Liver (tissue), 9 donors: ENCODE data around the gene CIC. TPM values are rescaled to one million over a fixed set of nuclear protein-coding genes. Genes with fewer than 3 reads are reported as not detected.

ENCODE experiments used
- DNase-seq: peaks from one replicate; pipeline ENCODE4 v3.0.0-alpha.2; 2017; ENCODE audit warnings: low spot score
- H3K27ac ChIP-seq, 2 donors: one replicate each; pipeline ENCODE4 v1.7.0; 2013; ENCODE audit warnings: inconsistent platforms in 2 of 2, low read length in 2 of 2, control low read depth in 1 of 2, low read depth in 1 of 2, mild to moderate bottlenecking in 1 of 2
- H3K27me3 ChIP-seq, 4 donors: one replicate each; pipeline versions ENCODE4 v1.6.1 to v1.7.0; 2013; ENCODE audit warnings: low read length in 3 of 4, inconsistent platforms in 1 of 4, mild to moderate bottlenecking in 1 of 4, moderate library complexity in 1 of 4; ENCODE audit not compliant: control insufficient read depth in 4 of 4, insufficient read depth in 4 of 4
- H3K36me3 ChIP-seq, 4 donors: one replicate each; pipeline versions ENCODE4 v1.6.1 to v1.7.0; 2013; ENCODE audit warnings: low read length in 3 of 4, mild to moderate bottlenecking in 3 of 4, low read depth in 1 of 4, moderate library complexity in 1 of 4; ENCODE audit not compliant: control insufficient read depth in 4 of 4, insufficient read depth in 3 of 4
- H3K4me1 ChIP-seq, 4 donors: one replicate each; pipeline versions ENCODE4 v1.6.1 to v1.7.0; 2013; ENCODE audit warnings: low read length in 3 of 4, mild to moderate bottlenecking in 3 of 4, moderate library complexity in 1 of 4; ENCODE audit not compliant: control insufficient read depth in 4 of 4, insufficient read depth in 4 of 4
- H3K4me3 ChIP-seq, 3 donors: one replicate each; pipeline versions ENCODE4 v1.6.1 to v1.7.0; 2013; ENCODE audit warnings: low read length in 3 of 3, control low read depth in 1 of 3, low read depth in 1 of 3, mild to moderate bottlenecking in 1 of 3
- H3K9ac ChIP-seq, 2 donors: one replicate each; pipeline ENCODE4 v1.7.0; 2013; ENCODE audit warnings: low read length in 2 of 2, mild to moderate bottlenecking in 2 of 2, moderate library complexity in 2 of 2, control low read depth in 1 of 2, low read depth in 1 of 2
- H3K9me3 ChIP-seq, 4 donors: one replicate each; pipeline versions ENCODE4 v1.6.1 to v1.7.0; 2013; ENCODE audit warnings: low read length in 3 of 4; ENCODE audit not compliant: control insufficient read depth in 4 of 4
- EGR1 ChIP-seq, 2 donors: IDR thresholded peaks; 2 replicates each; pipeline ENCODE4 v1.6.1; 2016 to 2018; ENCODE audit warnings: antibody characterized with exemption in 2 of 2, low read depth in 2 of 2
- FOXA1 ChIP-seq: IDR thresholded peaks from 2 replicates; pipeline ENCODE4 v1.6.1; 2016; ENCODE audit warnings: antibody characterized with exemption
- FOXA2 ChIP-seq: IDR thresholded peaks from 2 replicates; pipeline ENCODE4 v1.6.1; 2016; ENCODE audit warnings: antibody characterized with exemption
- GABPA ChIP-seq, 2 donors: IDR thresholded peaks in 1 of 2; conservative IDR thresholded peaks in 1 of 2; 2 replicates each; pipeline ENCODE4 v1.6.1; 2016; ENCODE audit warnings: antibody characterized with exemption in 2 of 2, mild to moderate bottlenecking in 1 of 2, moderate library complexity in 1 of 2
- HNF4A ChIP-seq, 2 donors: conservative IDR thresholded peaks; 2 replicates each; pipeline ENCODE4 v1.6.1; 2016; ENCODE audit warnings: antibody characterized with exemption in 2 of 2, mild to moderate bottlenecking in 2 of 2
- HNF4G ChIP-seq: IDR thresholded peaks from 2 replicates; pipeline ENCODE4 v1.6.1; 2016; ENCODE audit warnings: antibody characterized with exemption
- NR2F2 ChIP-seq: IDR thresholded peaks from 2 replicates; pipeline ENCODE4 v1.6.1; 2016; ENCODE audit warnings: antibody characterized with exemption
- RAD21 ChIP-seq, 2 donors: IDR thresholded peaks; 2 replicates each; pipeline ENCODE4 v1.6.1; 2016; ENCODE audit warnings: antibody characterized with exemption in 2 of 2, mild to moderate bottlenecking in 2 of 2
- REST ChIP-seq: IDR thresholded peaks from 2 replicates; pipeline ENCODE4 v1.6.1; 2016; ENCODE audit warnings: antibody characterized with exemption, mild to moderate bottlenecking
- RXRA ChIP-seq, 2 donors: IDR thresholded peaks; 2 replicates each; pipeline ENCODE4 v1.6.1; 2017 to 2018; ENCODE audit warnings: antibody characterized with exemption in 2 of 2, mild to moderate bottlenecking in 1 of 2
- TAF1 ChIP-seq: conservative IDR thresholded peaks from 2 replicates; pipeline ENCODE4 v1.6.1; 2016; ENCODE audit warnings: antibody characterized with exemption, mild to moderate bottlenecking
- YY1 ChIP-seq: IDR thresholded peaks from 2 replicates; pipeline ENCODE4 v1.6.1; 2016; ENCODE audit warnings: antibody characterized with exemption, mild to moderate bottlenecking
- ZBTB33 ChIP-seq: IDR thresholded peaks from 2 replicates; pipeline ENCODE4 v1.6.1; 2016; ENCODE audit warnings: antibody characterized with exemption
- WGBS: extraction: QIAGEN DNeasy Blood & Tissue Kit; methylation state at CpG from one replicate; pipeline ENCODE4 v1.1.7; 2013; 5-methylcytosine and 5-hydroxymethylcytosine counted together
- polyA plus RNA-seq, 2 donors: library from polyadenylated mRNA; stranded (reverse) in 1 of 2; unstranded in 1 of 2; fragments of 200-250 nt in 1 of 2; fragments of >200 nt in 1 of 2; fragmentation: Nextera tagmentation in 1 of 2; extraction: Ambion mirVana in 1 of 2; gene quantifications; one replicate each; pipeline versions ENCODE4 v1.2.1 to v1.2.3, GENCODE V29; 2013 to 2015
- total RNA-seq, 2 donors: library from RNA; depleted of rRNA; stranded (reverse); fragments of >200 nt; gene quantifications; one replicate each; pipeline ENCODE4 v1.2.3, GENCODE V29; 2014
- TF ChIP-seq, protein P1 (sequence below): IDR thresholded peaks from 2 replicates; pipeline ENCODE4 v1.6.1; 2016; ENCODE audit warnings: antibody characterized with exemption
- TF ChIP-seq, protein P2 (sequence below): IDR thresholded peaks from 2 replicates; pipeline ENCODE4 v1.6.1; 2016; ENCODE audit warnings: antibody characterized with exemption
- TF ChIP-seq, protein P3 (sequence below): fragments of 150-350 bp; IDR thresholded peaks from 2 replicates; pipeline ENCODE4 v1.5.1; 2017; ENCODE audit warnings: improper control_type of control experiment, low read depth, low read length; ENCODE audit not compliant: missing input control
- donor health status: healthy.
- donor health status: healthy.
- donor health status: healthy.
- donor health status: healthy.
- donor health status: healthy.

The CIC gene
- total and polyA plus RNA-seq, 4 donors, result 5.6 to 21.3 (median 17.2) TPM

DNA sequence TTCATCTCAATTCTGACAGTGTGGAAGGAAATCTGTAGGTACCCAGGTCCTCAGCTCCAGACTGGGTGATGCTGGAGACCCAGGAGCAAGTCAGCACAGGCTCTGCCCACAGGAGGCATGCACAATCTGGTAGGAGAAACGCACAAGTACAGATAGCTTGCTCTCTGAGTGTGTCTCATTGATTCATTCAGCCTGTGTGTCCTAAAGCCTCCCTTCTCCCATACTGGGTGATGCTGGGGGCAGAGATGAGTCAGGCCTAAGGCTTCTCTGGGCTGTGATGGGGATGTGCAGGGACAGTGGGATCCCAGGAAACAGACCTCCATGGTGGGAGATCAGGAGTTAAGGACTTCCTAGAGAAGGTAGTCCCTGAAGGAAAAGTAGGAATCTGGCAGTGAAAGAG lies 42.2 kb upstream of the CIC start:
- Histone ChIP-seq H3K27ac (no peak overlapping the region), H3K9ac (no peak overlapping the region), H3K9me3 (no peaks in the 10 kb centered on the region), H3K4me3 (no peak overlapping the region), H3K4me1 (no peaks in the 10 kb centered on the region), H3K36me3 (peaks cover 7 to 55% (median 32%) of the 10 kb centered on the region in 4 donors), H3K27me3 (no peaks in the 10 kb centered on the region)
- 92% methylated on average over 1 of the region's 1 CpG for WGBS
- no peak for DNase-seq
- no peak for TF ChIP-seq EGR1 (IDR thresholded peaks at IDR 0.05; ENCODE audit: low read depth in 2 of 2)
- no peak for TF ChIP-seq GABPA (IDR thresholded peaks at IDR 0.05 in 1 of 2, conservative IDR thresholded peaks at IDR 0.05 in 1 of 2)
- TF ChIP-seq FOXA1, result no peak
- TF ChIP-seq, protein P1, sequence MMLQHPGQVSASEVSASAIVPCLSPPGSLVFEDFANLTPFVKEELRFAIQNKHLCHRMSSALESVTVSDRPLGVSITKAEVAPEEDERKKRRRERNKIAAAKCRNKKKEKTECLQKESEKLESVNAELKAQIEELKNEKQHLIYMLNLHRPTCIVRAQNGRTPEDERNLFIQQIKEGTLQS, result no peak
- TF ChIP-seq NR2F2, result no peak
- no peak for TF ChIP-seq RAD21 (IDR thresholded peaks at IDR 0.05)
- TF ChIP-seq YY1, result no peak
- TF ChIP-seq RXRA (IDR thresholded peaks at IDR 0.05), result no peak

DNA sequence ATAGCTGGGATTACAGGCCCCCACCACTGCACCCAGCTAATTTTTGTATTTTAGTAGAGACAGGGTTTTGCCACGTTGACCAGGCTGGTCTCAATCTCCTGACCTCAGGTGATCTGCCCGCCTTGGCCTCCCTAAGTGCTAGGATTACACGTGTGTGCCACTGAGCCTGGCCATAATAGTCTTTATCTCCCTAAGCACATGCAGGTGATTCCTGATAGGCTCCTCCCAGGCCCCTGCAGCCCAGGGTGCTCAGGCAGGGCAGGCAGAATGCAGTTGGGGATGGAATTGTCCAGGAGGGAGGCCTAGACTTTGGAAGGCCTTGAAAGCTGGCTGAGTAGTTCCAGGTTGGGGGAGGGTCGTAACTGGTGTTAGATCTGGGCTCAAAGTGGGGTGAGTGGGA lies 40.4 kb upstream of the CIC start:
- H3K9me3 ChIP-seq, result no peaks in the 10 kb centered on the region
- H3K27me3 ChIP-seq, result no peaks in the 10 kb centered on the region
- no peak overlapping the region for H3K4me3 ChIP-seq
- no peaks in the 10 kb centered on the region for H3K4me1 ChIP-seq
- H3K27ac ChIP-seq, result no peak overlapping the region
- H3K9ac ChIP-seq, result no peak overlapping the region
- no peak for TF ChIP-seq EGR1 (IDR thresholded peaks at IDR 0.05; ENCODE audit: low read depth in 2 of 2)
- no peak for TF ChIP-seq YY1
- TF ChIP-seq, protein P1, result no peak
- no peak for TF ChIP-seq RAD21 (IDR thresholded peaks at IDR 0.05)
- no peak for TF ChIP-seq FOXA1
- TF ChIP-seq, protein P2, sequence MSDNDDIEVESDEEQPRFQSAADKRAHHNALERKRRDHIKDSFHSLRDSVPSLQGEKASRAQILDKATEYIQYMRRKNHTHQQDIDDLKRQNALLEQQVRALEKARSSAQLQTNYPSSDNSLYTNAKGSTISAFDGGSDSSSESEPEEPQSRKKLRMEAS, result no peak
- no peak for TF ChIP-seq TAF1
- no peak for TF ChIP-seq RXRA (IDR thresholded peaks at IDR 0.05)
- no peak for TF ChIP-seq GABPA (IDR thresholded peaks at IDR 0.05 in 1 of 2, conservative IDR thresholded peaks at IDR 0.05 in 1 of 2)
- TF ChIP-seq, protein P3, sequence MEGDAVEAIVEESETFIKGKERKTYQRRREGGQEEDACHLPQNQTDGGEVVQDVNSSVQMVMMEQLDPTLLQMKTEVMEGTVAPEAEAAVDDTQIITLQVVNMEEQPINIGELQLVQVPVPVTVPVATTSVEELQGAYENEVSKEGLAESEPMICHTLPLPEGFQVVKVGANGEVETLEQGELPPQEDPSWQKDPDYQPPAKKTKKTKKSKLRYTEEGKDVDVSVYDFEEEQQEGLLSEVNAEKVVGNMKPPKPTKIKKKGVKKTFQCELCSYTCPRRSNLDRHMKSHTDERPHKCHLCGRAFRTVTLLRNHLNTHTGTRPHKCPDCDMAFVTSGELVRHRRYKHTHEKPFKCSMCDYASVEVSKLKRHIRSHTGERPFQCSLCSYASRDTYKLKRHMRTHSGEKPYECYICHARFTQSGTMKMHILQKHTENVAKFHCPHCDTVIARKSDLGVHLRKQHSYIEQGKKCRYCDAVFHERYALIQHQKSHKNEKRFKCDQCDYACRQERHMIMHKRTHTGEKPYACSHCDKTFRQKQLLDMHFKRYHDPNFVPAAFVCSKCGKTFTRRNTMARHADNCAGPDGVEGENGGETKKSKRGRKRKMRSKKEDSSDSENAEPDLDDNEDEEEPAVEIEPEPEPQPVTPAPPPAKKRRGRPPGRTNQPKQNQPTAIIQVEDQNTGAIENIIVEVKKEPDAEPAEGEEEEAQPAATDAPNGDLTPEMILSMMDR, result no peak
- no peak for TF ChIP-seq FOXA2
- no peak for TF ChIP-seq NR2F2
- no peak for TF ChIP-seq HNF4G
- 91% methylated on average over 4 of the region's 4 CpGs for WGBS
- H3K36me3 ChIP-seq, result peaks cover 13 to 70% (median 40%) of the 10 kb centered on the region in 4 donors
- DNase-seq, result no peak

- peaks cover 13 to 73% (median 42%) of the 10 kb centered on the region in 4 donors for H3K36me3 ChIP-seq
- no peaks in the 10 kb centered on the region for H3K4me1 ChIP-seq
- no peak overlapping the region for H3K4me3 ChIP-seq
- WGBS, result 82% methylated on average over 4 of the region's 4 CpGs
- no peaks in the 10 kb centered on the region for H3K27me3 ChIP-seq
- DNase-seq, result peak; percentile 68
- H3K27ac ChIP-seq, result no peak overlapping the region
- no peaks in the 10 kb centered on the region for H3K9me3 ChIP-seq
- no peak overlapping the region for H3K9ac ChIP-seq
- TF ChIP-seq ZBTB33 (no peak), FOXA2 (no peak), YY1 (no peak), REST (no peak), HNF4A (conservative IDR thresholded peaks at IDR 0.05) (no peak), RXRA (IDR thresholded peaks at IDR 0.05) (no peak), EGR1 (IDR thresholded peaks at IDR 0.05; ENCODE audit: low read depth in 2 of 2) (no peak), RAD21 (IDR thresholded peaks at IDR 0.05) (no peak)
- TF ChIP-seq, protein P3, result no peak
Measured at GRCh38 chr19:42229301-42229854, 39.7 kb upstream of the CIC start.
